ENCODE data around the gene FER. TPM values are rescaled to one million over a fixed set of nuclear protein-coding genes. Genes with fewer than 3 reads are reported as not detected.

Gene FER
- polyA plus RNA-seq, 1 of the 3 experiments (the other 2 are of a cell fraction) = 1.8 TPM

GRCh38 chr5:109083937-109084336 is 336.2 kb downstream of the FER start:
- no peak for TF ChIP-seq CTCF (IDR thresholded peaks at IDR 0.05)
- TF ChIP-seq TEAD4 (IDR thresholded peaks at IDR 0.05; ENCODE audit: borderline replicate concordance, insufficient read depth) = no peak
- TF ChIP-seq NRF1 (IDR thresholded peaks at IDR 0.05; ENCODE audit: low read depth, low read length) = no peak
- no peaks in the 10 kb centered on the region for H3K27me3 ChIP-seq (ENCODE audit: insufficient read depth)
- H4K20me1 ChIP-seq (ENCODE audit: insufficient read depth) = no peaks in the 10 kb centered on the region
- H3K4me1 ChIP-seq (ENCODE audit: control insufficient read depth in 1 of 2, insufficient read depth in 2 of 2, low read depth in 1 of 2, low read length in 1 of 2) = no peaks in the 10 kb centered on the region
- no peak overlapping the region for H2AFZ ChIP-seq (ENCODE audit: low read depth)
- 0 out of 2 replicates have a peak, but pooled peaks cover 3% of the 10 kb centered on the region for H3K79me2 ChIP-seq (ENCODE audit: insufficient read depth)
- ChIA-PET POLR2A (no interaction called here), CTCF (no interaction called here)
- H3F3A ChIP-seq (replicated peaks; ENCODE audit: insufficient read depth) = no peaks in the 10 kb centered on the region
- no peak overlapping the region for H3K27ac ChIP-seq (ENCODE audit: low read depth in 2 of 2, low read length in 1 of 2)
- no peak overlapping the region for H3K4me2 ChIP-seq
- no peak for DNase-seq
- H3K9me3 ChIP-seq = no peaks in the 10 kb centered on the region
- no peaks in the 10 kb centered on the region for H3K9me2 ChIP-seq
- no peak overlapping the region for H3K4me3 ChIP-seq (ENCODE audit: low read depth in 2 of 2, low read length in 1 of 2)
- H3K36me3 ChIP-seq (replicated peaks in 1 of 2; ENCODE audit: control insufficient read depth in 1 of 2, insufficient read depth in 2 of 2, low read length in 1 of 2) = peaks cover 0 to 4% of the 10 kb centered on the region in 2 experiments
- WGBS (ENCODE audit: low lambda C conversion rate) = 100% methylated on average over 1 of the region's 1 CpG
- no peak overlapping the region for H3K9ac ChIP-seq

GRCh38 chr5:109089191-109089590 is 341.5 kb downstream of the FER start:
- H3F3A ChIP-seq (replicated peaks; ENCODE audit: insufficient read depth) = no peaks in the 10 kb centered on the region
- 0 out of 2 replicates have a peak, but pooled peaks cover 3% of the 10 kb centered on the region for H3K79me2 ChIP-seq (ENCODE audit: insufficient read depth)
- ChIA-PET CTCF (no interaction called here), POLR2A (no interaction called here)
- H3K4me3 ChIP-seq (ENCODE audit: low read depth in 2 of 2, low read length in 1 of 2) = no peak overlapping the region
- no peaks in the 10 kb centered on the region for H3K9me2 ChIP-seq
- TF ChIP-seq PBX3 (IDR thresholded peaks at IDR 0.05) (no peak), CTCF (IDR thresholded peaks at IDR 0.05) (no peak)
- H3K9me3 ChIP-seq = no peaks in the 10 kb centered on the region
- no peaks in the 10 kb centered on the region for H3K36me3 ChIP-seq (replicated peaks in 1 of 2; ENCODE audit: control insufficient read depth in 1 of 2, insufficient read depth in 2 of 2, low read length in 1 of 2)
- H2AFZ ChIP-seq (ENCODE audit: low read depth) = no peak overlapping the region
- no peaks in the 10 kb centered on the region for H3K27me3 ChIP-seq (ENCODE audit: insufficient read depth)
- H3K4me2 ChIP-seq = no peak overlapping the region
- no peak for DNase-seq
- no peak overlapping the region for H3K27ac ChIP-seq (ENCODE audit: low read depth in 2 of 2, low read length in 1 of 2)
- H3K9ac ChIP-seq = no peak overlapping the region
- H4K20me1 ChIP-seq (ENCODE audit: insufficient read depth) = no peaks in the 10 kb centered on the region
- H3K4me1 ChIP-seq (ENCODE audit: control insufficient read depth in 1 of 2, insufficient read depth in 2 of 2, low read depth in 1 of 2, low read length in 1 of 2) = no peaks in the 10 kb centered on the region

- H3K4me3 ChIP-seq (ENCODE audit: low read depth in 2 of 2, low read length in 1 of 2) = no peak overlapping the region
- ChIA-PET POLR2A (no interaction called here), CTCF (no interaction called here)
- no peaks in the 10 kb centered on the region for H3K27me3 ChIP-seq (ENCODE audit: insufficient read depth)
- H3K36me3 ChIP-seq (replicated peaks in 1 of 2; ENCODE audit: control insufficient read depth in 1 of 2, insufficient read depth in 2 of 2, low read length in 1 of 2) = peaks cover 0 to 8% of the 10 kb centered on the region in 2 experiments
- no peak overlapping the region for H3K27ac ChIP-seq (ENCODE audit: low read depth in 2 of 2, low read length in 1 of 2)
- H3K9me3 ChIP-seq = no peaks in the 10 kb centered on the region
- no peaks in the 10 kb centered on the region for H3K9me2 ChIP-seq
- H3K4me1 ChIP-seq (ENCODE audit: control insufficient read depth in 1 of 2, insufficient read depth in 2 of 2, low read depth in 1 of 2, low read length in 1 of 2) = no peaks in the 10 kb centered on the region; a peak in 1 of 4 replicates
- WGBS (ENCODE audit: low lambda C conversion rate) = 89% methylated on average over 1 of the region's 1 CpG
- H2AFZ ChIP-seq (ENCODE audit: low read depth) = no peak overlapping the region
- H4K20me1 ChIP-seq (ENCODE audit: insufficient read depth) = no peaks in the 10 kb centered on the region
- no peak for DNase-seq
- H3F3A ChIP-seq (replicated peaks; ENCODE audit: insufficient read depth) = peaks cover 5% of the 10 kb centered on the region
- H3K4me2 ChIP-seq = no peak overlapping the region
- no peaks in the 10 kb centered on the region; the same call in 1 of the 2 replicates for H3K79me2 ChIP-seq (ENCODE audit: insufficient read depth)
- no peak overlapping the region for H3K9ac ChIP-seq
- no peak for TF ChIP-seq TEAD4 (IDR thresholded peaks at IDR 0.05; ENCODE audit: borderline replicate concordance, insufficient read depth)
- no peak for TF ChIP-seq SMC3 (IDR thresholded peaks at IDR 0.05; ENCODE audit: low read depth, low read length)
- TF ChIP-seq FOXJ3 (CRISPR knock-in tag; IDR thresholded peaks at IDR 0.05) = no peak
- no peak for TF ChIP-seq FOSL2 (IDR thresholded peaks at IDR 0.05; ENCODE audit: borderline replicate concordance, low read depth)
- TF ChIP-seq MEF2A (IDR thresholded peaks at IDR 0.05; ENCODE audit: borderline replicate concordance, low read depth) = no peak
- no peak for TF ChIP-seq USF1 (IDR thresholded peaks at IDR 0.05; ENCODE audit: borderline replicate concordance, low read depth)
- TF ChIP-seq IRF3 (IDR thresholded peaks at IDR 0.05; ENCODE audit: low read depth, low read length) = no peak
- no peak for TF ChIP-seq RXRA (IDR thresholded peaks at IDR 0.05; ENCODE audit: borderline replicate concordance, low read depth)
- TF ChIP-seq FOXM1 (IDR thresholded peaks at IDR 0.05; ENCODE audit: low read depth) = no peak
These were observed 351.4 kb downstream of the FER start for GRCh38 chr5:109099081-109099480.
